ENCODE measurements around the gene EIF1. TPM values are rescaled to one million over a fixed set of nuclear protein-coding genes. Genes with fewer than 3 reads are reported as not detected.

The EIF1 gene
- total RNA-seq, 1 experiment from 2014 or later: 651 TPM

GRCh38 chr17:41660221-41660711 is 28.4 kb upstream of the EIF1 start:
- no peak overlapping the region for H3K4me2 ChIP-seq (ENCODE audit: insufficient read depth, insufficient read length, low read length)
- H3K14ac ChIP-seq (ENCODE audit: insufficient read depth, low read length): no peak overlapping the region
- TF ChIP-seq CTCF (conservative IDR thresholded peaks at IDR 0.05): no peak
- H3K27me3 Mint-ChIP-seq (ENCODE audit: low read depth): peaks cover 22% of the 10 kb centered on the region
- H3K23ac ChIP-seq (ENCODE audit: insufficient read length, low read depth, low read length): no peak overlapping the region
- no peak overlapping the region for H2BK20ac ChIP-seq (ENCODE audit: low read depth, low read length, poor library complexity, severe bottlenecking)
- no peak overlapping the region for H2BK5ac ChIP-seq (ENCODE audit: insufficient read length, low read length)
- H2BK12ac ChIP-seq (ENCODE audit: insufficient read length, low read depth, low read length): no peak overlapping the region
- H3K9me3 Mint-ChIP-seq: no peaks in the 10 kb centered on the region
- no peak overlapping the region for H3K4ac ChIP-seq (ENCODE audit: low read depth, low read length)
- no peak overlapping the region for H3T11ph ChIP-seq (ENCODE audit: low read length)
- no peaks in the 10 kb centered on the region for H3K23me2 ChIP-seq (ENCODE audit: insufficient read length, low read depth, low read length, poor library complexity, severe bottlenecking)
- H3K27ac ChIP-seq (ENCODE audit: insufficient read length, low read depth, low read length): no peak overlapping the region
- DNase-seq: no peak
- H3K56ac ChIP-seq (ENCODE audit: insufficient read length, low read depth, low read length): no peak overlapping the region
- H2BK15ac ChIP-seq (ENCODE audit: low read depth, low read length): no peak overlapping the region
- H2AK5ac ChIP-seq (ENCODE audit: insufficient read length, low read length): no peak overlapping the region
- no peaks in the 10 kb centered on the region for H3K79me1 ChIP-seq (ENCODE audit: insufficient read depth, low read depth, low read length, poor library complexity, severe bottlenecking)
- peaks cover 7 to 16% of the 10 kb centered on the region in 2 experiments for H3K4me1 Mint-ChIP-seq
- H4K91ac ChIP-seq (ENCODE audit: insufficient read length, low read depth, low read length): no peak overlapping the region
- peaks cover 3% of the 10 kb centered on the region; the same call in 1 of the 2 replicates for H3K27me3 ChIP-seq (ENCODE audit: insufficient read depth, low read length)
- H3K4me1 ChIP-seq (ENCODE audit: insufficient read depth, low read length): no peaks in the 10 kb centered on the region
- H3K18ac ChIP-seq (ENCODE audit: insufficient read length, low read depth, low read length): no peak overlapping the region
- H3K27ac Mint-ChIP-seq: no peak overlapping the region; a peak in 1 of 7 replicates
- H4K5ac ChIP-seq (ENCODE audit: insufficient read length, low read depth, low read length): no peak overlapping the region
- H3K9me3 ChIP-seq (ENCODE audit: control insufficient read depth, low read depth, low read length): no peaks in the 10 kb centered on the region
- no CpG with 5 or more reads among the region's 8 CpGs for WGBS (ENCODE audit: extremely low coverage, insufficient read length, low lambda C conversion rate)
- H4K8ac ChIP-seq (replicated peaks; ENCODE audit: insufficient read length, low read depth, low read length): no peak overlapping the region
- H3K9ac ChIP-seq (ENCODE audit: extremely low read depth, insufficient read length, low read length): no peak overlapping the region
- H3K79me2 ChIP-seq (ENCODE audit: insufficient read depth, low read length): no peaks in the 10 kb centered on the region
- H4K20me1 ChIP-seq (ENCODE audit: control insufficient read depth, insufficient read depth, insufficient read length): no peaks in the 10 kb centered on the region
- H3K4me3 Mint-ChIP-seq: no peak overlapping the region; a peak in 1 of 5 replicates
- no peaks in the 10 kb centered on the region for H3K36me3 Mint-ChIP-seq (ENCODE audit: insufficient read depth in 1 of 3, low read depth in 3 of 3)
- H2BK120ac ChIP-seq (ENCODE audit: low read depth, low read length, poor library complexity, severe bottlenecking): no peak overlapping the region
- no peak overlapping the region for H2AFZ ChIP-seq (ENCODE audit: low read length)
